Measurements from ENCODE around the gene IMMP2L. TPM values are rescaled to one million over a fixed set of nuclear protein-coding genes. Genes with fewer than 3 reads are reported as not detected.

IMMP2L gene
- total and polyA plus RNA-seq, 2 of the 8 experiments (the other 6 are each of a cell fraction or from before 2014, with no cell fraction given): 2.3 to 10.1 TPM

- TF ChIP-seq CHD7 (IDR thresholded peaks at IDR 0.05; ENCODE audit: insufficient replicate concordance, low read length) (no peak), GTF2F1 (IDR thresholded peaks at IDR 0.05; ENCODE audit: borderline replicate concordance, low read depth, low read length) (no peak)
Observed at GRCh38 chr7:111528331-111528730, 34.0 kb downstream of the IMMP2L start (continued).

Measured in H1 (cell line).